HepG2 (cell line): Measurements from ENCODE around the gene KDM2B. TPM values are rescaled to one million over a fixed set of nuclear protein-coding genes. Genes with fewer than 3 reads are reported as not detected.

ENCODE experiments used
- ATAC-seq: fragments of 200-7000 bp; cut with Tn5 transposase; 3 replicates; pipeline ENCODE4 v1.9.1; 2020; ENCODE audit warnings: mild to moderate bottlenecking, moderate library complexity
- BruUV-seq: library from RNA; stranded (reverse); fragments of 400-500 nt; replicated peaks from 2 replicates; lab custom pipeline; 2021; lab: Mats Ljungman, UMichigan
- CTCF ChIA-PET: fragments of 300-600 bp; formaldehyde crosslinking; extraction: SDS; loops from one replicate; lab custom pipeline; 2021; ENCODE audit warnings: low total read pairs, inconsistent platforms, low intra/inter-chr PET ratio; lab: Yijun Ruan, JAX
- POLR2A ChIA-PET: fragments of 350-600 bp; sonication (Branson Sonifier 250); formaldehyde crosslinking; loops from one replicate; lab custom pipeline; 2020; ENCODE audit warnings: antibody characterized with exemption, inconsistent platforms; lab: Yijun Ruan, JAX
- DNase-seq: peaks from one replicate; pipeline ENCODE4 v3.0.0-alpha.2; 2015; ENCODE audit warnings: low spot score
- FAIRE-seq: peaks from 3 replicates; lab custom pipeline; 2011; peaks lifted over from hg19 to GRCh38; lab: Jason Lieb, UNC
- H2AFZ ChIP-seq: one replicate; pipeline ENCODE4 v1.6.1; 2011; ENCODE audit warnings: low read length, inconsistent platforms
- H3K27ac ChIP-seq: fragments of 300-600 bp; 3 replicates; pipeline ENCODE4 v1.8.0; 2011; ENCODE audit warnings: mixed run types, mild to moderate bottlenecking, mixed read lengths, low read length, inconsistent platforms; ENCODE audit not compliant: insufficient read depth; ENCODE audit errors: extremely low read length
- H3K27me3 ChIP-seq, 2 experiments: fragments of 200-600 bp in 1 of 2; 2 replicates in 1 of 2; 3 replicates in 1 of 2; pipeline versions ENCODE4 v1.6.0 to v1.8.0; 2011; ENCODE audit warnings: low read length in 2 of 2, mild to moderate bottlenecking in 2 of 2, moderate library complexity in 2 of 2, inconsistent platforms in 1 of 2; ENCODE audit not compliant: insufficient read depth in 2 of 2, control insufficient read depth in 1 of 2
- H3K36me3 ChIP-seq, 2 experiments: fragments of 200-600 bp in 1 of 2; replicated peaks in 1 of 2; 2 replicates in 1 of 2; 3 replicates in 1 of 2; pipeline versions ENCODE4 v1.5.1 to v1.8.0; 2011; ENCODE audit warnings: low read length in 2 of 2, inconsistent platforms in 1 of 2; ENCODE audit not compliant: insufficient read depth in 2 of 2, control insufficient read depth in 1 of 2
- H3K4me1 ChIP-seq: 2 replicates; pipeline ENCODE4 v1.5.1; 2012; ENCODE audit warnings: low read length, inconsistent platforms; ENCODE audit not compliant: insufficient read depth
- H3K4me2 ChIP-seq: 2 replicates; pipeline ENCODE4 v1.6.0; 2011; ENCODE audit warnings: low read depth, low read length, inconsistent platforms
- H3K4me3 ChIP-seq, 3 experiments: fragments of 200-600 bp in 1 of 3; sonication (generic), shearing (Covaris generic) in 1 of 3; replicated peaks in 1 of 3; 2 replicates each; pipeline ENCODE4 v1.5.1; 2011 to 2016; ENCODE audit warnings: low read length in 3 of 3, inconsistent platforms in 2 of 3, low read depth in 2 of 3, mild to moderate bottlenecking in 2 of 3, control low read depth in 1 of 3, mixed read lengths in 1 of 3; ENCODE audit not compliant: insufficient read depth in 1 of 3
- H3K79me2 ChIP-seq: one replicate; pipeline ENCODE4 v1.6.1; 2011; ENCODE audit warnings: low read length, inconsistent platforms; ENCODE audit not compliant: insufficient read depth
- H3K9ac ChIP-seq: 2 replicates; pipeline ENCODE4 v1.6.0; 2011; ENCODE audit warnings: mild to moderate bottlenecking, low read depth, low read length, inconsistent platforms; ENCODE audit not compliant: insufficient read depth
- H3K9me3 ChIP-seq: 2 replicates; pipeline ENCODE4 v1.5.1; 2012; ENCODE audit warnings: mild to moderate bottlenecking, low read length
- H4K20me1 ChIP-seq: 2 replicates; pipeline ENCODE4 v1.6.0; 2011; ENCODE audit warnings: inconsistent platforms, mild to moderate bottlenecking, low read length, moderate library complexity; ENCODE audit not compliant: insufficient read depth
- HOXA5 ChIP-seq: sonication (generic); formaldehyde crosslinking; IDR thresholded peaks from 2 replicates; pipeline ENCODE4 v1.4.0; 2020; ENCODE audit warnings: missing genetic modification reagents
- MAZ ChIP-seq, 2 experiments: sonication (generic) in 1 of 2; formaldehyde crosslinking in 1 of 2; IDR thresholded peaks; 2 replicates each; pipeline versions ENCODE4 v1.5.0 to v1.6.1; 2012 to 2020; ENCODE audit warnings: low read depth in 2 of 2, mild to moderate bottlenecking in 2 of 2, borderline replicate concordance in 1 of 2, improper control_type of control experiment in 1 of 2, low read length in 1 of 2, missing genetic modification reagents in 1 of 2, moderate library complexity in 1 of 2
- SALL1 ChIP-seq: sonication (generic); formaldehyde crosslinking; IDR thresholded peaks from 2 replicates; pipeline ENCODE4 v1.8.0; 2022; ENCODE audit warnings: mild to moderate bottlenecking, missing genetic modification reagents
- SAP130 ChIP-seq: IDR thresholded peaks from 2 replicates; pipeline ENCODE4 v1.6.1; 2016; ENCODE audit warnings: low read depth
- SMC3 ChIP-seq: IDR thresholded peaks from 2 replicates; pipeline ENCODE4 v1.6.1; 2011; ENCODE audit warnings: low read length, improper control_type of control experiment
- STAG1 ChIP-seq: sonication (generic); formaldehyde crosslinking; IDR thresholded peaks from 2 replicates; pipeline ENCODE4 v1.4.0; 2020; ENCODE audit warnings: missing genetic modification reagents
- XRCC5 ChIP-seq: fragments of 200-400 bp; formaldehyde crosslinking; optimal IDR thresholded peaks from 2 replicates; pipeline ENCODE3; 2017; ENCODE audit warnings: mild to moderate bottlenecking, low read length
- ZNF24 ChIP-seq: fragments of 450-650 bp; IDR thresholded peaks from 2 replicates; pipeline ENCODE4 v1.6.1; 2017; ENCODE audit warnings: antibody characterized with exemption, mild to moderate bottlenecking
- WGBS: methylation state at CpG from one replicate; pipeline ENCODE4 v1.1.6; 2017; ENCODE audit warnings: low lambda C conversion rate; 5-methylcytosine and 5-hydroxymethylcytosine counted together
- in situ Hi-C: cut with HindIII; loops from 2 replicates; pipeline ENCODE4 v1.10.0; 2017; ENCODE audit warnings: low pct_unique_long_range_greater_than_20kb; ENCODE audit not compliant: extremely low pct_ligation_motif_present
- intact Hi-C: fragments of 100-400 bp; cut with micrococcal nuclease; formaldehyde crosslinking; loops from one replicate; pipeline ENCODE4 v1.10.0; 2022; ENCODE audit not compliant: unreplicated experiment
- polyA plus RNA-seq, 8 experiments: library from polyadenylated mRNA; depleted of rRNA in 3 of 8; stranded (reverse) in 7 of 8; unstranded in 1 of 8; fragments of >200 nt; fragmentation: Illumina TruSeq in 4 of 8; extraction: Trizol in 4 of 8; gene quantifications; 2 replicates each; pipeline versions ENCODE4 v1.2.1 to v1.2.3, GENCODE V29; 2011 to 2016; ENCODE audit warnings: low read depth in 4 of 8, missing spikeins in 1 of 8, mixed read lengths in 1 of 8; ENCODE audit not compliant: insufficient read depth in 1 of 8
- total RNA-seq, 5 experiments: library from RNA; depleted of rRNA; stranded (reverse); fragments of >200 nt; fragmentation: Illumina TruSeq; extraction: Trizol; gene quantifications; 2 replicates each; pipeline ENCODE4 v1.2.3, GENCODE V29; 2016; ENCODE audit warnings: low read depth in 1 of 5
- TF ChIP-seq, protein P1 (sequence below): sonication (generic); formaldehyde crosslinking; IDR thresholded peaks from 2 replicates; pipeline ENCODE4 v1.4.0; 2020; ENCODE audit warnings: mild to moderate bottlenecking, missing genetic modification reagents
- TF ChIP-seq, protein P2 (sequence below): sonication (generic); formaldehyde crosslinking; IDR thresholded peaks from 2 replicates; pipeline ENCODE4 v1.4.0; 2020; ENCODE audit warnings: missing genetic modification reagents, borderline replicate concordance
- TF ChIP-seq, protein P3 (sequence below): sonication (generic); formaldehyde crosslinking; IDR thresholded peaks from 2 replicates; pipeline ENCODE4 v1.5.0; 2020; ENCODE audit warnings: mild to moderate bottlenecking, missing genetic modification reagents, moderate library complexity
- TF ChIP-seq, protein P4 (sequence below): IDR thresholded peaks from 2 replicates; pipeline ENCODE4 v1.6.1; 2016; ENCODE audit warnings: low read depth, borderline replicate concordance

KDM2B gene
- total and polyA plus RNA-seq, 2 of the 13 experiments (the other 11 are each of a cell fraction or from before 2014, with no cell fraction given), result 17.5 to 26.1 TPM

DNA sequence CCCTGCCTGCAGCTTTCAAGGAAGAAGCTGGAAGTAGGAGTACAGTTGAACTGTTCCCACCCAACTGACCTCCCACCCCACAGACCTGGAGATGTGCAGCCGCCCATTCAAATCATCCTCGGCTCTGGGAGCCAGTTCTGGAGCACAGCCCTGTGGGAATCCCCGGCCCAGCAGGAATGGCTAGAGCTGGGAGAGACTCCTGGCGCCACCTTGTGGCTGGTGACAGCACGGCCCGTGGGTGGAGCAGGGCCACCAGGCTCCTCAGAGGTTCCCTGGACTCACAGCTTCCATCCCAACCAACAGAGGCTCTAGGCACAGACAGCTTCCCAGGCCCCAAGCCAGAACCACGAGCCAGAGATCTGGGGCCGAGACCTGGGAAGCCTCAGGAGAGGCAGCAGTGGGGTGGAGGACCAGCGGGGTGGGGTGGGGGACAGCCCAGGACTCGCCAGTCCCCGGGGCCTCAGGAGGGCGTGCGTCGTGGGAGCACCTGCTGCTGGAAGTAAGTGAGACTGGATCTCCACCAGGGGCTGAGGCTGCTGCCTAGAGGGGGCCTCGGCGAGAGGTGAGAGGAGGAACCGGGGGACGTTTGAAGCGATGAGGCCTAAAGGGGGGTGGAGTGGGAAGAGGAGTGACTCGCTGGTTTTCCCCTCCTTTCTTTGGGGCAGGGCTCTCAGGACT, 137.5 kb downstream of the KDM2B start:
- BruUV-seq, result no TSS peak
- Histone ChIP-seq H3K27me3 (no peaks in the 10 kb centered on the region), H4K20me1 (no peaks in the 10 kb centered on the region), H3K4me1 (peaks cover 7% of the 10 kb centered on the region; the same call in 1 of the 2 replicates), H3K27ac (no peak overlapping the region), H2AFZ (no peak overlapping the region), H3K36me3 (peaks cover 25 to 52% of the 10 kb centered on the region in 2 experiments), H3K9me3 (no peaks in the 10 kb centered on the region), H3K4me3 (no peak overlapping the region), H3K9ac (no peak overlapping the region), H3K4me2 (no peak overlapping the region), H3K79me2 (no peaks in the 10 kb centered on the region)
- CTCF ChIA-PET, result interaction anchor here (1.1 to 3.6 kb wide), 2 partner anchors 108 to 110 kb away, joined by 3 to 38 read pairs; no protein-coding TSS in a partner anchor
- ATAC-seq (peak; percentile 93), FAIRE-seq (peak; percentile 40), DNase-seq (peak; percentile 45)
- POLR2A ChIA-PET, result interaction anchor here (0.6 to 1.1 kb wide), 3 partner anchors 91 to 701 kb away, joined by 3 to 6 read pairs (median 3); partner anchors contain the start of gene ANAPC5
- intact Hi-C loops (loop anchor here (1.0 kb wide), 1 partner anchor 91 kb away; the partner anchor contains the start of gene ANAPC5), in situ Hi-C loops (loop anchor here (5.0 kb wide), 1 partner anchor 96 kb away; no protein-coding TSS in a partner anchor)
- 59% methylated on average over 19 of the region's 20 CpGs for WGBS
- TF ChIP-seq HOXA5 (CRISPR knock-in tag) (0 out of 2 replicates have a peak, but pooled peaks have one; percentile 30), STAG1 (peak; percentile 90), SALL1 (CRISPR knock-in tag) (peak; percentile 47; the same call in 1 of the 2 replicates), MAZ (IDR thresholded peaks at IDR 0.05; ENCODE audit: borderline replicate concordance, low read depth, low read length) (no peak), MAZ (CRISPR knock-in tag; IDR thresholded peaks at IDR 0.05; ENCODE audit: low read depth) (0 out of 2 replicates have a peak, but pooled peaks have one; percentile 27), SAP130 (0 out of 2 replicates have a peak, but pooled peaks have one; percentile 15), SMC3 (peak; percentile 56; the same call in 1 of the 2 replicates), XRCC5 (peak; percentile 58), ZNF24 (no peak)
- TF ChIP-seq, protein P1, sequence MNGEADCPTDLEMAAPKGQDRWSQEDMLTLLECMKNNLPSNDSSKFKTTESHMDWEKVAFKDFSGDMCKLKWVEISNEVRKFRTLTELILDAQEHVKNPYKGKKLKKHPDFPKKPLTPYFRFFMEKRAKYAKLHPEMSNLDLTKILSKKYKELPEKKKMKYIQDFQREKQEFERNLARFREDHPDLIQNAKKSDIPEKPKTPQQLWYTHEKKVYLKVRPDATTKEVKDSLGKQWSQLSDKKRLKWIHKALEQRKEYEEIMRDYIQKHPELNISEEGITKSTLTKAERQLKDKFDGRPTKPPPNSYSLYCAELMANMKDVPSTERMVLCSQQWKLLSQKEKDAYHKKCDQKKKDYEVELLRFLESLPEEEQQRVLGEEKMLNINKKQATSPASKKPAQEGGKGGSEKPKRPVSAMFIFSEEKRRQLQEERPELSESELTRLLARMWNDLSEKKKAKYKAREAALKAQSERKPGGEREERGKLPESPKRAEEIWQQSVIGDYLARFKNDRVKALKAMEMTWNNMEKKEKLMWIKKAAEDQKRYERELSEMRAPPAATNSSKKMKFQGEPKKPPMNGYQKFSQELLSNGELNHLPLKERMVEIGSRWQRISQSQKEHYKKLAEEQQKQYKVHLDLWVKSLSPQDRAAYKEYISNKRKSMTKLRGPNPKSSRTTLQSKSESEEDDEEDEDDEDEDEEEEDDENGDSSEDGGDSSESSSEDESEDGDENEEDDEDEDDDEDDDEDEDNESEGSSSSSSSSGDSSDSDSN (CRISPR knock-in tag), result 0 out of 2 replicates have a peak, but pooled peaks have one; percentile 19
- TF ChIP-seq, protein P2, sequence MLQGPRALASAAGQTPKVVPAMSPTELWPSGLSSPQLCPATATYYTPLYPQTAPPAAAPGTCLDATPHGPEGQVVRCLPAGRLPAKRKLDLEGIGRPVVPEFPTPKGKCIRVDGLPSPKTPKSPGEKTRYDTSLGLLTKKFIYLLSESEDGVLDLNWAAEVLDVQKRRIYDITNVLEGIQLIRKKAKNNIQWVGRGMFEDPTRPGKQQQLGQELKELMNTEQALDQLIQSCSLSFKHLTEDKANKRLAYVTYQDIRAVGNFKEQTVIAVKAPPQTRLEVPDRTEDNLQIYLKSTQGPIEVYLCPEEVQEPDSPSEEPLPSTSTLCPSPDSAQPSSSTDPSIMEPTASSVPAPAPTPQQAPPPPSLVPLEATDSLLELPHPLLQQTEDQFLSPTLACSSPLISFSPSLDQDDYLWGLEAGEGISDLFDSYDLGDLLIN (CRISPR knock-in tag), result no peak
- TF ChIP-seq, protein P3, sequence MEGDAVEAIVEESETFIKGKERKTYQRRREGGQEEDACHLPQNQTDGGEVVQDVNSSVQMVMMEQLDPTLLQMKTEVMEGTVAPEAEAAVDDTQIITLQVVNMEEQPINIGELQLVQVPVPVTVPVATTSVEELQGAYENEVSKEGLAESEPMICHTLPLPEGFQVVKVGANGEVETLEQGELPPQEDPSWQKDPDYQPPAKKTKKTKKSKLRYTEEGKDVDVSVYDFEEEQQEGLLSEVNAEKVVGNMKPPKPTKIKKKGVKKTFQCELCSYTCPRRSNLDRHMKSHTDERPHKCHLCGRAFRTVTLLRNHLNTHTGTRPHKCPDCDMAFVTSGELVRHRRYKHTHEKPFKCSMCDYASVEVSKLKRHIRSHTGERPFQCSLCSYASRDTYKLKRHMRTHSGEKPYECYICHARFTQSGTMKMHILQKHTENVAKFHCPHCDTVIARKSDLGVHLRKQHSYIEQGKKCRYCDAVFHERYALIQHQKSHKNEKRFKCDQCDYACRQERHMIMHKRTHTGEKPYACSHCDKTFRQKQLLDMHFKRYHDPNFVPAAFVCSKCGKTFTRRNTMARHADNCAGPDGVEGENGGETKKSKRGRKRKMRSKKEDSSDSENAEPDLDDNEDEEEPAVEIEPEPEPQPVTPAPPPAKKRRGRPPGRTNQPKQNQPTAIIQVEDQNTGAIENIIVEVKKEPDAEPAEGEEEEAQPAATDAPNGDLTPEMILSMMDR, result peak; percentile 96
- TF ChIP-seq, protein P4, sequence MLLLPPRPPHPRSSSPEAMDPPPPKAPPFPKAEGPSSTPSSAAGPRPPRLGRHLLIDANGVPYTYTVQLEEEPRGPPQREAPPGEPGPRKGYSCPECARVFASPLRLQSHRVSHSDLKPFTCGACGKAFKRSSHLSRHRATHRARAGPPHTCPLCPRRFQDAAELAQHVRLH (CRISPR knock-in tag), result 0 out of 2 replicates have a peak, but pooled peaks have one; percentile 32
